D721Med (cell line): ENCODE measurements around the gene FASTKD2.
A peak's percentile ranks its signal among the peaks of the same experiment; 100 is the strongest.

Source experiments
- DNase-seq: peaks from one replicate; pipeline ENCODE4 v3.0.0; 2011; ENCODE audit warnings: low spot score; ENCODE audit not compliant: insufficient read length
- FAIRE-seq: peaks from 2 replicates; lab custom pipeline; 2011; peaks lifted over from hg19 to GRCh38; lab: Jason Lieb, UNC
- TF ChIP-seq, protein P1 (sequence below): IDR thresholded peaks from 2 replicates; pipeline ENCODE4 v1.5.1; 2012; ENCODE audit warnings: mild to moderate bottlenecking, control low read depth; ENCODE audit not compliant: insufficient read depth; ENCODE audit errors: missing control alignments

FASTKD2 gene

DNA sequence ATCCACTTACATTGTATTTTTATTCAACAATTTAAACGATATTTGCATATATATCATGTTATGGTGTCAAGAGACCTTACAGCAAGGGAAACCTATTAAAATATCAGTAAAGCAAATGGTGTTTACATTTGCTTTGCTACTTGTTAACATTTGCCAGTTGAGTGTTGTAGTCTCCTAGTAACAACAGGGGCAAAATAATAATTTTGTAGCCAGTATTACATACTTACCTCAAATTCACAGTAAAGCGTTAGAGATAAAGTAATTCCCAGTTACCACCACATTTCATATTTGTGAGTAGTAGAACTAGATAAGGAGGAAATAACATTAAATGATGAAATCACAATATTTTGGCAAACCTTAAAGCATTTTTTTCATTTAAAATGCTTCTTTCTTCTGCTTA lies 71.3 kb downstream of the FASTKD2 start:
- TF ChIP-seq, protein P1, sequence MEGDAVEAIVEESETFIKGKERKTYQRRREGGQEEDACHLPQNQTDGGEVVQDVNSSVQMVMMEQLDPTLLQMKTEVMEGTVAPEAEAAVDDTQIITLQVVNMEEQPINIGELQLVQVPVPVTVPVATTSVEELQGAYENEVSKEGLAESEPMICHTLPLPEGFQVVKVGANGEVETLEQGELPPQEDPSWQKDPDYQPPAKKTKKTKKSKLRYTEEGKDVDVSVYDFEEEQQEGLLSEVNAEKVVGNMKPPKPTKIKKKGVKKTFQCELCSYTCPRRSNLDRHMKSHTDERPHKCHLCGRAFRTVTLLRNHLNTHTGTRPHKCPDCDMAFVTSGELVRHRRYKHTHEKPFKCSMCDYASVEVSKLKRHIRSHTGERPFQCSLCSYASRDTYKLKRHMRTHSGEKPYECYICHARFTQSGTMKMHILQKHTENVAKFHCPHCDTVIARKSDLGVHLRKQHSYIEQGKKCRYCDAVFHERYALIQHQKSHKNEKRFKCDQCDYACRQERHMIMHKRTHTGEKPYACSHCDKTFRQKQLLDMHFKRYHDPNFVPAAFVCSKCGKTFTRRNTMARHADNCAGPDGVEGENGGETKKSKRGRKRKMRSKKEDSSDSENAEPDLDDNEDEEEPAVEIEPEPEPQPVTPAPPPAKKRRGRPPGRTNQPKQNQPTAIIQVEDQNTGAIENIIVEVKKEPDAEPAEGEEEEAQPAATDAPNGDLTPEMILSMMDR, result no peak
- DNase-seq (no peak), FAIRE-seq (no peak)

DNA sequence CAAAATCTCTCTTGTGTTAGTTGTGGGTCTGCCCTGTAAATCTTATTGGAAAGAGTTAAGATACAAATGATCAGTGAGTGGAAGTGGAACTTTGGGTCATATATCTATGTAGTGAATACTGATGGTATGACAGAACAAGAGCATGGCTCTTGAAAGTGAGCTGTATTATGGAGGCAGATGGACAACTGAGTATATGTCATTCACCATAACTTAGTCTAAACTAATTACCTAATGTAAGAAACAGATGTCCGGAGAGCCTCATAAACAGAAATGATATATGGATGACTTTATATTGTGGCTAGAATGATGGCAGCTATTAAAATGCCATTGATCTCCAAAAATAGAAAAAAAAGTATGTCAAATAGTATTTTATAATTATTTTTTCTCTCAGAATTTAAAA lies 72.4 kb downstream of the FASTKD2 start:
- TF ChIP-seq, protein P1, result no peak
- DNase-seq, result no peak
- FAIRE-seq, result peak; percentile 69

DNA sequence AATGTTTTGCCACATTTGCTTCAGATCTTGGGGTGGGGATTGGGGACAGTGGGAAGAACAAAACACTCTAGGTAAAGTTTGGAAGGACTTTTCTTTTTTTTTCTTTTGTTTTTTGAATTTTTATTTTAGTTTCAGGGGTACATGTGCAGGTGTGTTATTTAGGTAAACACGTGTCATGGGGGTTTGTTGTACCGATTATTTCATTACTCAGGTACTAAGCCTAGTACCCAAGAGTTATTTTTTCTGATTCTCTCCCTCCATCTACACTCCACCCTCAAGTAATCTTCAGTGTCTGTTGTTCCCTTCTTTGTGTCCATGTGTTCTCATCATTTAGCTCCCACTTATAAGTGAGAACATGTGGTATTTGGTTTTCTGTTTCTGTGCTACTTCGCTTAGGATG lies 73.3 kb downstream of the FASTKD2 start:
- FAIRE-seq, result no peak
- TF ChIP-seq, protein P1, result no peak
- no peak for DNase-seq

DNA sequence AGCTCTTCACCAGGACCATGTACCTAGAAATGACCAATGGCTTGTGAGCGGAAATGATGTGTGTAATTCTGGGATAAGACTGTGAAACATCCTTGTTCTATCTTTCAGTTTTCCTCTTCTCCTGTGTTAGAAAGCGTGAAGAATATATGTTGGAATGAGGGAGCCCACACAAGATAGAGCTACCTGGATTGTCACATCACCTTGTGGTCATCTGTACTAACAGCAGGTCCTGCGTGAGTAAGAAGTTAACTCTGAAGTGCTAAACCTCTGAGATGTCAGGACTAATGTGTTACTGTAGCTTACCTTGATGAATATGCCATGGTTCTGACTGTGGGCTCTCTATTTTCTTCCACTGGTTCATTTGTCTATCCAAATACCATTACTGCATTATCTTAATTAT lies 75.6 kb downstream of the FASTKD2 start:
- FAIRE-seq (no peak), DNase-seq (no peak)
- TF ChIP-seq, protein P1, result no peak
